Endothelial cell of umbilical vein (primary cell): ENCODE results near the gene LCE3A. TPM values are rescaled to one million over a fixed set of nuclear protein-coding genes. Genes with fewer than 3 reads are reported as not detected.

ENCODE experiments used
- BruUV-seq: library from RNA; stranded (reverse); fragments of 400-500 nt; replicated peaks from 2 replicates; lab custom pipeline; 2021; lab: Mats Ljungman, UMichigan
- CTCF ChIA-PET: fragments of 300-600, 350-600 bp; sonication (Branson Sonifier 250); formaldehyde crosslinking; loops from one replicate; lab custom pipeline; 2021; ENCODE audit warnings: antibody characterized with exemption, inconsistent platforms; lab: Charles Lee
- POLR2A ChIA-PET: fragments of 300-600, 350-600 bp; sonication (Branson Sonifier 250); formaldehyde crosslinking; loops from one replicate; lab custom pipeline; 2021; ENCODE audit warnings: antibody characterized with exemption, inconsistent platforms; lab: Charles Lee
- DNase-seq: peaks from one replicate; pipeline ENCODE4 v3.0.0-alpha.2; 2011; ENCODE audit warnings: low read depth, low spot score
- FAIRE-seq: peaks from 2 replicates; lab custom pipeline; 2011; peaks lifted over from hg19 to GRCh38; lab: Jason Lieb, UNC
- H2AFZ ChIP-seq: 2 replicates; pipeline ENCODE4 v1.6.0; 2012; ENCODE audit warnings: low read depth, low read length, control low read depth, inconsistent platforms
- H3K27ac ChIP-seq: 2 replicates; pipeline ENCODE4 v1.5.1; 2011; ENCODE audit warnings: low read depth, mild to moderate bottlenecking, control low read depth, low read length, moderate library complexity; ENCODE audit not compliant: insufficient read depth
- H3K27me3 ChIP-seq, 2 experiments: 2 replicates each; pipeline versions ENCODE4 v1.6.0 to v1.6.1; 2011; ENCODE audit warnings: low read length in 2 of 2, mixed read lengths in 1 of 2; ENCODE audit not compliant: control insufficient read depth in 2 of 2, insufficient read depth in 2 of 2
- H3K36me3 ChIP-seq, 2 experiments: 2 replicates in 1 of 2; 3 replicates in 1 of 2; pipeline ENCODE4 v1.5.1; 2011; ENCODE audit warnings: low read length in 2 of 2, mild to moderate bottlenecking in 1 of 2, moderate library complexity in 1 of 2; ENCODE audit not compliant: control insufficient read depth in 2 of 2, insufficient read depth in 2 of 2; ENCODE audit errors: extremely low read depth in 1 of 2
- H3K4me1 ChIP-seq: 3 replicates; pipeline ENCODE4 v1.5.1; 2011; ENCODE audit warnings: mild to moderate bottlenecking, low read length; ENCODE audit not compliant: control insufficient read depth, insufficient read depth; ENCODE audit errors: extremely low read depth
- H3K4me2 ChIP-seq: 2 replicates; pipeline ENCODE4 v1.6.1; 2011; ENCODE audit warnings: low read length, control low read depth, mixed read lengths; ENCODE audit not compliant: insufficient read depth
- H3K4me3 ChIP-seq, 3 experiments: fragments of 200-600 bp in 1 of 3; sonication (generic), shearing (Covaris generic) in 1 of 3; replicated peaks in 1 of 3; 2 replicates each; pipeline ENCODE4 v1.5.1; 2011 to 2016; ENCODE audit warnings: control low read depth in 3 of 3, low read length in 3 of 3, mild to moderate bottlenecking in 2 of 3, inconsistent platforms in 1 of 3, low read depth in 1 of 3, moderate library complexity in 1 of 3; ENCODE audit not compliant: insufficient read depth in 1 of 3
- H3K79me2 ChIP-seq: 2 replicates; pipeline ENCODE4 v1.6.0; 2012; ENCODE audit warnings: low read length, inconsistent platforms; ENCODE audit not compliant: control insufficient read depth, insufficient read depth
- H3K9ac ChIP-seq: replicated peaks from 2 replicates; pipeline ENCODE3; 2011; ENCODE audit warnings: low read length, control low read depth; ENCODE audit not compliant: insufficient read depth; ENCODE audit errors: extremely low read depth
- H3K9me1 ChIP-seq: replicated peaks from 3 replicates; pipeline ENCODE4 v1.6.0; 2011; ENCODE audit warnings: mild to moderate bottlenecking, low read length; ENCODE audit not compliant: control insufficient read depth, insufficient read depth; ENCODE audit errors: extremely low read depth
- H3K9me3 ChIP-seq: replicated peaks from 2 replicates; pipeline ENCODE4 v1.5.1; 2012; ENCODE audit warnings: low read length, inconsistent platforms; ENCODE audit not compliant: control insufficient read depth, insufficient read depth
- H4K20me1 ChIP-seq: replicated peaks from 2 replicates; pipeline ENCODE3; 2011; ENCODE audit warnings: mild to moderate bottlenecking, low read length; ENCODE audit not compliant: control insufficient read depth, insufficient read depth; ENCODE audit errors: extremely low read depth
- CTCF ChIP-seq, 2 donors: IDR thresholded peaks; 1 replicate in 1 of 2; 2 replicates in 1 of 2; pipeline ENCODE4 v1.5.1; 2011; ENCODE audit warnings: low read length in 2 of 2, mild to moderate bottlenecking in 2 of 2, moderate library complexity in 2 of 2, control low read depth in 1 of 2, inconsistent platforms in 1 of 2, low read depth in 1 of 2; ENCODE audit not compliant: insufficient read depth in 1 of 2; ENCODE audit errors: extremely low read depth in 1 of 2
- EZH2 ChIP-seq: IDR thresholded peaks from 2 replicates; pipeline ENCODE4 v1.6.1; 2012; ENCODE audit warnings: borderline replicate concordance, low read depth, mild to moderate bottlenecking, moderate library complexity, low read length, inconsistent platforms; ENCODE audit not compliant: severe bottlenecking
- FOS ChIP-seq: IDR thresholded peaks from 2 replicates; pipeline ENCODE4 v1.6.1; 2011; ENCODE audit warnings: mild to moderate bottlenecking, low read length, moderate library complexity, borderline replicate concordance; ENCODE audit not compliant: insufficient read depth
- GATA2 ChIP-seq: IDR thresholded peaks from 2 replicates; pipeline ENCODE4 v1.7.0; 2011; ENCODE audit warnings: low read depth, mild to moderate bottlenecking, moderate library complexity, mixed read lengths, low read length; ENCODE audit not compliant: insufficient read length, insufficient read depth
- JUN ChIP-seq: IDR thresholded peaks from 2 replicates; pipeline ENCODE4 v1.6.1; 2011; ENCODE audit warnings: borderline replicate concordance, low read depth; ENCODE audit not compliant: insufficient read length, insufficient read depth
- MAX ChIP-seq: IDR thresholded peaks from 2 replicates; pipeline ENCODE4 v1.6.1; 2011; ENCODE audit not compliant: insufficient read depth, insufficient read length
- MYC ChIP-seq: IDR thresholded peaks from one replicate; pipeline ENCODE4 v1.6.1; 2011; ENCODE audit warnings: mild to moderate bottlenecking, low read depth, low read length
- POLR2A ChIP-seq: IDR thresholded peaks from 2 replicates; pipeline ENCODE4 v1.6.1; 2012; ENCODE audit warnings: low read depth, mild to moderate bottlenecking, control low read depth, low read length
- POLR2AphosphoS5 ChIP-seq: IDR thresholded peaks from 2 replicates; pipeline ENCODE4 v1.6.1; 2012; ENCODE audit warnings: low read depth, mild to moderate bottlenecking, control low read depth, low read length, moderate library complexity; ENCODE audit not compliant: insufficient read depth
- dilution Hi-C: fragments of 300-500 bp; cut with MboI; formaldehyde crosslinking; loops from one replicate; pipeline ENCODE4 v1.15.0; 2019; ENCODE audit warnings: low sequenced_read_pairs; ENCODE audit not compliant: extremely low pct_ligation_motif_present
- intact Hi-C: fragments of 100-400 bp; cut with micrococcal nuclease; formaldehyde crosslinking; loops from one replicate; pipeline ENCODE4 v1.10.0; 2022
- polyA plus RNA-seq, 4 experiments: library from polyadenylated mRNA; depleted of rRNA in 3 of 4; stranded (reverse) in 3 of 4; unstranded in 1 of 4; fragments of >200 nt; gene quantifications; 2 replicates each; pipeline versions ENCODE4 v1.2.1 to v1.2.3, GENCODE V29; 2011 to 2012; ENCODE audit warnings: missing spikeins in 1 of 4
- total RNA-seq: library from RNA; stranded (reverse); gene quantifications from 2 replicates; pipeline ENCODE4 v1.2.3, GENCODE V29; 2021

Gene LCE3A
- total and polyA plus RNA-seq, 2 donors (not counting 3 experiments of a cell fraction or from before 2014, with no cell fraction given) = not detected

- no peaks in the 10 kb centered on the region for H3K4me1 ChIP-seq
- intact Hi-C loops = no loop called here
Measured at GRCh38 chr1:152626744-152627143, 3.8 kb upstream of the LCE3A start.

More at GRCh38 chr1:152626744-152627143, 3.8 kb upstream of the LCE3A start:
- no peak overlapping the region for H3K27ac ChIP-seq
- dilution Hi-C loops = no loop called here
- H3K27me3 ChIP-seq = no peaks in the 10 kb centered on the region
- no TSS peak for BruUV-seq
- no peaks in the 10 kb centered on the region for H3K9me1 ChIP-seq
- no peak overlapping the region for H3K4me3 ChIP-seq
- H3K9me3 ChIP-seq = peaks cover 2% of the 10 kb centered on the region
- ChIA-PET POLR2A (no interaction called here), CTCF (no interaction called here)
- H3K9ac ChIP-seq = no peak overlapping the region
- TF ChIP-seq POLR2A (no peak), MAX (no peak), FOS (no peak), CTCF (IDR thresholded peaks at IDR 0.05; ENCODE audit: extremely low read depth in 1 of 2, insufficient read depth in 1 of 2, low read depth in 1 of 2, low read length in 2 of 2) (no peak), JUN (no peak), POLR2AphosphoS5 (no peak), GATA2 (no peak), EZH2 (no peak), MYC (no peak)
- DNase-seq (no peak), FAIRE-seq (no peak)
- H3K4me2 ChIP-seq = no peak overlapping the region
- no peaks in the 10 kb centered on the region for H4K20me1 ChIP-seq
- H3K36me3 ChIP-seq = no peaks in the 10 kb centered on the region
- H3K79me2 ChIP-seq = no peaks in the 10 kb centered on the region
- no peak overlapping the region for H2AFZ ChIP-seq
